Activated CD8-positive, alpha-beta memory T cell treated with anti-CD3 and anti-CD28 coated beads, Interleukin-2, amount 10 ng/mL, durations not matched to agents 7 days and 5 days (primary cell): Measurements from ENCODE around the gene MT1M. TPM values are rescaled to one million over a fixed set of nuclear protein-coding genes. Genes with fewer than 3 reads are reported as not detected.

Experiments used
- ATAC-seq: fragments of 150-1000 bp; cut with Tn5 transposase; one replicate; pipeline ENCODE4 v1.10.0; 2021; ENCODE audit warnings: moderate library complexity
- CTCF ChIA-PET: fragments of 350-600 bp; sonication (Branson Sonifier 250); formaldehyde crosslinking; loops from one replicate; lab custom pipeline; 2021; ENCODE audit warnings: antibody characterized with exemption; lab: Charles Lee
- DNase-seq: peaks from one replicate; pipeline ENCODE4 v3.0.0-alpha.2; 2020
- H3K27ac Mint-ChIP-seq: one replicate; pipeline ENCODE4 v1.8.0; 2021; ENCODE audit warnings: mild to moderate bottlenecking, mixed read lengths
- H3K27me3 Mint-ChIP-seq: one replicate; pipeline ENCODE4 v1.8.0; 2021; ENCODE audit warnings: mixed read lengths
- H3K36me3 Mint-ChIP-seq: one replicate; pipeline ENCODE4 v1.8.0; 2021; ENCODE audit warnings: mild to moderate bottlenecking, mixed read lengths
- H3K4me1 Mint-ChIP-seq: one replicate; pipeline ENCODE4 v1.8.0; 2021; ENCODE audit warnings: mixed read lengths
- H3K4me3 Mint-ChIP-seq: one replicate; pipeline ENCODE4 v1.8.0; 2021; ENCODE audit warnings: mild to moderate bottlenecking, moderate library complexity, mixed read lengths
- H3K9me3 Mint-ChIP-seq: one replicate; pipeline ENCODE4 v1.8.0; 2022; ENCODE audit warnings: low read depth, mixed read lengths
- total RNA-seq, 2 experiments: library from RNA; stranded (reverse); gene quantifications; one replicate each; pipeline ENCODE4 v1.2.3, GENCODE V29; 2021

The MT1M gene
- total RNA-seq, 2 experiments from 2014 or later: not detected

GRCh38 chr16:56625140-56625942, 7.1 kb upstream of the MT1M start, which contains the start of gene MT1E:
Gene MT1E, plus strand, starts transcription at chr16:56625781. Its CDS starts 71 bp downstream, at chr16:56625852.
- DNase-seq (peak; percentile 79), ATAC-seq (peak; percentile 92)
- Mint-ChIP-seq H3K4me1 (peaks cover 28% of the 10 kb centered on the region), H3K9me3 (no peaks in the 10 kb centered on the region), H3K27me3 (peaks cover 37% of the 10 kb centered on the region), H3K27ac (peak within 1 kb of the TSS; percentile 86), H3K36me3 (no peaks in the 10 kb centered on the region), H3K4me3 (peak within 1 kb of the TSS; percentile 88)
- CTCF ChIA-PET: interaction anchor here (0.6 to 1.7 kb wide), 13 partner anchors 12 to 111 kb away, joined by 3 to 7 read pairs (median 4); partner anchors contain the start of genes MT1A and MT1X

- peak overlapping the region; percentile 88 for H3K4me3 Mint-ChIP-seq
- no peaks in the 10 kb centered on the region for H3K36me3 Mint-ChIP-seq
- ATAC-seq (peak; percentile 41), DNase-seq (no peak)
- H3K4me1 Mint-ChIP-seq: peaks cover 29% of the 10 kb centered on the region
- no peaks in the 10 kb centered on the region for H3K9me3 Mint-ChIP-seq
- peaks cover 45% of the 10 kb centered on the region for H3K27me3 Mint-ChIP-seq
- H3K27ac Mint-ChIP-seq: peak overlapping the region; percentile 86
- CTCF ChIA-PET: interaction anchor here (0.6 to 1.7 kb wide), 13 partner anchors 11 to 112 kb away, joined by 3 to 7 read pairs (median 4); partner anchors contain the start of genes MT1A and MT1X
These were observed 6.4 kb upstream of the MT1M start for GRCh38 chr16:56625943-56626654.

GRCh38 chr16:56626685-56627084, 5.8 kb upstream of the MT1M start:
- ATAC-seq (no peak), DNase-seq (no peak)
- peak overlapping the region; percentile 88 for H3K4me3 Mint-ChIP-seq
- H3K9me3 Mint-ChIP-seq: no peaks in the 10 kb centered on the region
- no peak overlapping the region for H3K27ac Mint-ChIP-seq
- peaks cover 33% of the 10 kb centered on the region for H3K4me1 Mint-ChIP-seq
- CTCF ChIA-PET: interaction anchor here (1.2 kb wide), 2 partner anchors 17 to 56 kb away, joined by 4 to 5 read pairs; partner anchors contain the start of gene MT1X
- no peaks in the 10 kb centered on the region for H3K36me3 Mint-ChIP-seq
- peaks cover 47% of the 10 kb centered on the region for H3K27me3 Mint-ChIP-seq

DNA sequence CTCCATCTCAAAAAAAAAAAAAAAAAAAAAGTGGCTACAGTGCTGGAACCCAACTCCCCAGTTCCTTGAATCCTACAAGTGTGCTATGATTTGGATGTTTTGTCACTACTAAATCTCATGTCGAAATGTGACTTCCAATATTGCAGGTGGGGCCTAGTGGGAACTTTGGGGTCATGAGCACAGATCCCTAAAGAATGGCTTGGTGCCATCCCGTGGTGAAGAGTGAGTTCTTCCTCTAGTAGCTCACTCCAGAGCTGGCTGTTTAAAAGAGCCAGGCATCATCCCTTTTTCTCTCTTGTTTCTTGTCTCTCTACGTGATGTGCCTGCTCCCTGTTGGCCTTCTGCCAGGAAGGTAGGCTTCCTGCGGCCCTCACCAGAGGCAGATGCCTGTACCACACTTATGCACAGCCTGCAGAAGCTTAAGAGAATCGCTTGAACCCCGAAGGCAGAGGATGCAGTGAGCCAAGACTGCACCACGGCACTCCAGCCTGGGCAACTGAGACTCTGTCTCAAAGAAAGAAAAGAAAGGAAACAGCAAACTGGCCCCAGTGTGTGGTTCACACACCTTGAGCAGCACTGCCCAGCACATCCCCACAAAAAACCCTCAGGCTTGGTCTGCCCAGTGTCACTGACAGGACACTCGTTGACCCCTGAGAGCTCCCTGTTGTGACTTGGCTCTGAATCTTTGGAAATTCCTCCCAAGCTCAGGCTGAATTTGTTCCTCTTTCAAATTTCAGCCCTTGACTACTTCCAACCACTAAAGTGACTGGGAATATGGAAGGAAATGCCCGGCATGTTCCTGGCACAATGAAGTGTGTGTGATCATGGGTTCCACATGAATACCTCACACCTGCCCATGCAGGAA, 3.7 kb upstream of the MT1M start:
- ATAC-seq (no peak), DNase-seq (no peak)
- H3K36me3 Mint-ChIP-seq: no peaks in the 10 kb centered on the region
- CTCF ChIA-PET: interaction anchor here (1.3 to 1.4 kb wide), 2 partner anchors 16 to 73 kb away, joined by 3 to 5 read pairs; no protein-coding TSS in a partner anchor
- H3K4me1 Mint-ChIP-seq: peaks cover 40% of the 10 kb centered on the region
- H3K9me3 Mint-ChIP-seq: no peaks in the 10 kb centered on the region
- H3K4me3 Mint-ChIP-seq: no peak overlapping the region
- peaks cover 65% of the 10 kb centered on the region for H3K27me3 Mint-ChIP-seq
- H3K27ac Mint-ChIP-seq: no peak overlapping the region

DNA sequence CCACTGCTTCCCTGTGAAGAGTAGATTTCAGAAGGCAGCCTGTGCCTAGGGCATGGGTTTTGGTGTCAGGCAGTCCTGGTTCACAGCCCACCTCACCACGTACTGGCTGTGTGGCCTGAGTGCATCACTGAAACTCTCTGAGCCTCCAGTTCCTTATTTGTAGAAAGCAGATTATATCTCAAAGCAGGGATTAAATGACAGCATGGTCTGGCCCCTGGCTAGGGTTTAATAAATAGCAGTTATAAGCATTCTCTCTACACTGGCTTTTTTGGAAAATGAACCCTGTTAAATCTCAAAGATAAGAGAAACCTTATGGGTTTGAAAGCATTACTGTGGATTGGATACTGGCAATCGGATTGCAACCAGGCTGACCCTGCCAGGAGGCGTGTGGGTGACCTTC, 2.9 kb upstream of the MT1M start:
- no peaks in the 10 kb centered on the region for H3K36me3 Mint-ChIP-seq
- DNase-seq: no peak
- CTCF ChIA-PET: interaction anchor here (1.3 to 2.7 kb wide), 5 partner anchors 14 to 72 kb away, joined by 3 to 10 read pairs (median 9); no protein-coding TSS in a partner anchor

GRCh38 chr16:56630134-56630533, 2.3 kb upstream of the MT1M start:
- Mint-ChIP-seq H3K27ac (no peak overlapping the region), H3K36me3 (no peaks in the 10 kb centered on the region), H3K9me3 (no peaks in the 10 kb centered on the region), H3K4me3 (no peak overlapping the region), H3K4me1 (peaks cover 40% of the 10 kb centered on the region), H3K27me3 (peaks cover 72% of the 10 kb centered on the region)
- DNase-seq (no peak), ATAC-seq (no peak)
- CTCF ChIA-PET: interaction anchor here (1.0 to 2.7 kb wide), 6 partner anchors 11 to 72 kb away, joined by 4 to 10 read pairs (median 6); no protein-coding TSS in a partner anchor

More for the DNA sequence above, 2.9 kb upstream of the MT1M start:
- Mint-ChIP-seq H3K4me1 (peaks cover 38% of the 10 kb centered on the region), H3K9me3 (no peaks in the 10 kb centered on the region), H3K27me3 (peaks cover 70% of the 10 kb centered on the region), H3K4me3 (no peak overlapping the region), H3K27ac (no peak overlapping the region)
- ATAC-seq: no peak

- ATAC-seq (no peak), DNase-seq (no peak)
- H3K36me3 Mint-ChIP-seq: no peaks in the 10 kb centered on the region
- peaks cover 72% of the 10 kb centered on the region for H3K27me3 Mint-ChIP-seq
- no peak overlapping the region for H3K4me3 Mint-ChIP-seq
- CTCF ChIA-PET: interaction anchor here (1.1 to 2.7 kb wide), 6 partner anchors 8 to 71 kb away, joined by 3 to 10 read pairs (median 6); no protein-coding TSS in a partner anchor
- no peak overlapping the region for H3K27ac Mint-ChIP-seq
- peaks cover 39% of the 10 kb centered on the region for H3K4me1 Mint-ChIP-seq
- H3K9me3 Mint-ChIP-seq: no peaks in the 10 kb centered on the region
These were observed 1.3 kb upstream of the MT1M start for GRCh38 chr16:56631197-56631596.

GRCh38 chr16:56631832-56632155, 665 bp upstream of the MT1M start:
- DNase-seq: no peak
- CTCF ChIA-PET: interaction anchor here (1.6 to 2.7 kb wide), 3 partner anchors 8 to 70 kb away, joined by 3 to 10 read pairs (median 9); no protein-coding TSS in a partner anchor
- Mint-ChIP-seq H3K4me3 (peak overlapping the region; percentile 38), H3K9me3 (no peaks in the 10 kb centered on the region), H3K4me1 (peaks cover 34% of the 10 kb centered on the region), H3K27me3 (peaks cover 73% of the 10 kb centered on the region), H3K27ac (no peak overlapping the region), H3K36me3 (no peaks in the 10 kb centered on the region)
- peak; percentile 6 for ATAC-seq

DNA sequence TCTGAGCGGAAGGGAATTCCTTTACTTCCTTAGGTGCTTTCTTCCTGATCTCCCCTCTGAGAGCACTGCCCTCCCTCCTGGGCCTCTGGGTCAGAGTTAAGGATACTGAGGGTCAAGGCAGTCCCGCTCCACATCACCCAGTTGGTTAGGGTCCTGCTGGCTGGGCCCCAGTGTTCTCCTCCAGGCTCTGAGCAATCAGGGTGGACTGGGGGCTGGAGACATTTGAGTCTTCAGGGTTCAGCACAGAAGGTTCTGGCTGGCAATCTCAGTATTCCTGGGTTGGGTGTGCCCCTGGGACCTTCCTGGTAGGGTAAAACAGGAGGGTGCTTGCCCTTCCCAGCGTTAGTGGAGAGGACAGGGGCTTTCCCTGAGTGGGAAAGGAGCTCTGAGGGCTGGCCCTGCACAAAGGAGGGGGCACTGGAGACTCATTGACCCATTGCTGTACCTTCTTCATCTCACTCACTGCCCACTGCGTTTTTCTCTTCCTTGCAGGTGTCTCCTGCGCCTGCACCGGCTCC, 448 bp downstream of the MT1M start:
- Mint-ChIP-seq H3K4me1 (peaks cover 38% of the 10 kb centered on the region), H3K9me3 (no peaks in the 10 kb centered on the region), H3K27me3 (peaks cover 79% of the 10 kb centered on the region), H3K4me3 (peak overlapping the region; percentile 12), H3K36me3 (no peaks in the 10 kb centered on the region), H3K27ac (no peak overlapping the region)
- CTCF ChIA-PET: interaction anchor here (1.6 to 1.9 kb wide), 2 partner anchors 9 to 11 kb away, joined by 3 to 7 read pairs; no protein-coding TSS in a partner anchor
- DNase-seq (no peak), ATAC-seq (no peak)

GRCh38 chr16:56633535-56633934, 1.1 kb downstream of the MT1M start:
- H3K27me3 Mint-ChIP-seq: peaks cover 85% of the 10 kb centered on the region
- H3K4me1 Mint-ChIP-seq: peaks cover 42% of the 10 kb centered on the region
- no peaks in the 10 kb centered on the region for H3K9me3 Mint-ChIP-seq
- no peak overlapping the region for H3K27ac Mint-ChIP-seq
- DNase-seq (no peak), ATAC-seq (no peak)
- no peak overlapping the region for H3K4me3 Mint-ChIP-seq
- CTCF ChIA-PET: interaction anchor here (1.9 kb wide), 1 partner anchor 10 kb away, joined by 7 read pairs; no protein-coding TSS in a partner anchor
- H3K36me3 Mint-ChIP-seq: no peaks in the 10 kb centered on the region

DNA sequence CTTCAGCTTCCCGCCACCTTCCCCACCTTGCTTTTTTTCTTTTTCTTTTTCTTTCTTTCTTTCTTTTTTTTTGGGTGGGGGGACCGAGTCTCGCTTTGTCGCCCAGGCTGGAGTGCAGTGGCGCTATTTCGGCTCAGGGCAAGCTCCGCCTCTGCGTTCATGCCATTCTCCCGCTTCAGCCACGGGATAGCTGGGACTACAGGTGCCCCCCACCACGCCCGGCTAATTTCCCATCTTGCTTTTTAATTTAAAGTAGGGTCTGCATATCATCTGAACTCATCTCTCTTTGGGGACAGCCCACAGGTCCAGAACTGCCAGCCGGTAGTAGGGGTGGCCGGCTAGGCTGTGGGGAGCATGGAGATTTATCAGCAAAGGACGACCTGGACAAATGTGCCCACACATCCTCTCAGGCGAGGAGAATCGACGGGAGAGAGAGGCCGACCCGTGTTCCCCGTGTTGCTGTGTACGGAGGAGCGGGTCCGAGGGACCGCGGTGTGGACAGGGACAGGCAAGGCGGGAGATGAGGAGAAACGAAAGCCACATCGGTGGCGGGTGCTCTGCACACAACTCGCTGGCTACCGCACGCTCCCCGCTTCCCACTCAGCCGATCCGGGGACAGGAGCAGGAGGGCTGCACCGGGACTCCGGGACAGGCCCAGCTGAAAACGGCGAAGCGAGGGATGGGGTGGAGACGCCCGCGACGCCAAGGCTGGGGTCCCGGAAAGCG, 2.4 kb downstream of the MT1M start:
- Mint-ChIP-seq H3K27me3 (peaks cover 96% of the 10 kb centered on the region), H3K4me3 (peak overlapping the region; percentile 45), H3K9me3 (no peaks in the 10 kb centered on the region), H3K4me1 (peaks cover 43% of the 10 kb centered on the region), H3K27ac (no peak overlapping the region), H3K36me3 (no peaks in the 10 kb centered on the region)
- peak; percentile 18 for ATAC-seq
- no peak for DNase-seq
- CTCF ChIA-PET: interaction anchor here (1.2 to 1.9 kb wide), 2 partner anchors 9 to 67 kb away, joined by 6 to 7 read pairs; no protein-coding TSS in a partner anchor
